HCT116 (cell line): ENCODE data around the gene ANO4.

Experiments
- JUND ChIP-seq: IDR thresholded peaks from 2 replicates; pipeline ENCODE4 v1.6.1; 2012
- POLR2A ChIP-seq: IDR thresholded peaks from 2 replicates; pipeline ENCODE4 v1.7.0; 2011; ENCODE audit warnings: borderline replicate concordance; ENCODE audit not compliant: insufficient read depth, insufficient read length; ENCODE audit errors: extremely low read depth
- POLR2AphosphoS5 ChIP-seq: IDR thresholded peaks from 2 replicates; pipeline ENCODE4 v1.6.1; 2011; ENCODE audit warnings: mild to moderate bottlenecking, low read depth, low read length, moderate library complexity
- RAD21 ChIP-seq: IDR thresholded peaks from 2 replicates; pipeline ENCODE4 v1.6.1; 2012; ENCODE audit warnings: low read depth, mild to moderate bottlenecking
- SIN3A ChIP-seq: IDR thresholded peaks from 2 replicates; pipeline ENCODE4 v1.6.1; 2012; ENCODE audit warnings: low read depth
- TF ChIP-seq, protein P1 (sequence below), 3 experiments: fragments of 200-600 bp in 1 of 3; sonication (generic) in 1 of 3; IDR thresholded peaks in 2 of 3; conservative IDR thresholded peaks in 1 of 3; 2 replicates each; pipeline ENCODE4 v1.5.1; 2012 to 2017; ENCODE audit warnings: low read depth in 2 of 3, low read length in 2 of 3, antibody characterized with exemption in 1 of 3, borderline replicate concordance in 1 of 3, control low read depth in 1 of 3, mild to moderate bottlenecking in 1 of 3, mixed read lengths in 1 of 3, mixed run types in 1 of 3, moderate library complexity in 1 of 3; ENCODE audit not compliant: insufficient read depth in 1 of 3
- TF ChIP-seq, protein P2 (sequence below): IDR thresholded peaks from 2 replicates; pipeline ENCODE4 v1.6.1; 2012; ENCODE audit warnings: low read depth
- TF ChIP-seq, protein P3 (sequence below): IDR thresholded peaks from 2 replicates; pipeline ENCODE4 v1.6.1; 2012

DNA sequence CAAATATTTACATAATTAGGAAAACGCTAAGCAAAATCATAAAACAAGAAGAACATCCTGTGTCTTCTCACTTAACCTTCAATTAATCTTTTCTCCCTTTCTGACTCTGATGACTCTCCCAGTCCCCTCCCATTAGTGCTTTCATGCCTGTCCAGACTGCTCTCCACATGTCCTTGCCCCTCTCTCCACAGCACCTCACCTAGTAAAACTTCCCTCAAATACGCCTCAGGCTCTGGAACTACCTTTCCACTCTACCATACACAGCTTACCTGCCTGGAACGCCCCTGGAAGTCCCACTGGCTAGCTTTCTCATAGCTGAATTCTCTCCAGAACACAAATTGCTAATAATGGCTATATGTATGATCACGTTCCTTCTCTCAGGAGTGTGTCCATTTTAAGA, 370.7 kb downstream of the ANO4 start:
- TF ChIP-seq, protein P1, sequence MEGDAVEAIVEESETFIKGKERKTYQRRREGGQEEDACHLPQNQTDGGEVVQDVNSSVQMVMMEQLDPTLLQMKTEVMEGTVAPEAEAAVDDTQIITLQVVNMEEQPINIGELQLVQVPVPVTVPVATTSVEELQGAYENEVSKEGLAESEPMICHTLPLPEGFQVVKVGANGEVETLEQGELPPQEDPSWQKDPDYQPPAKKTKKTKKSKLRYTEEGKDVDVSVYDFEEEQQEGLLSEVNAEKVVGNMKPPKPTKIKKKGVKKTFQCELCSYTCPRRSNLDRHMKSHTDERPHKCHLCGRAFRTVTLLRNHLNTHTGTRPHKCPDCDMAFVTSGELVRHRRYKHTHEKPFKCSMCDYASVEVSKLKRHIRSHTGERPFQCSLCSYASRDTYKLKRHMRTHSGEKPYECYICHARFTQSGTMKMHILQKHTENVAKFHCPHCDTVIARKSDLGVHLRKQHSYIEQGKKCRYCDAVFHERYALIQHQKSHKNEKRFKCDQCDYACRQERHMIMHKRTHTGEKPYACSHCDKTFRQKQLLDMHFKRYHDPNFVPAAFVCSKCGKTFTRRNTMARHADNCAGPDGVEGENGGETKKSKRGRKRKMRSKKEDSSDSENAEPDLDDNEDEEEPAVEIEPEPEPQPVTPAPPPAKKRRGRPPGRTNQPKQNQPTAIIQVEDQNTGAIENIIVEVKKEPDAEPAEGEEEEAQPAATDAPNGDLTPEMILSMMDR (IDR thresholded peaks at IDR 0.05 in 2 of 3, conservative IDR thresholded peaks at IDR 0.05 in 1 of 3; ENCODE audit: borderline replicate concordance in 1 of 3, insufficient read depth in 1 of 3, low read depth in 2 of 3, low read length in 2 of 3), result no peak
- TF ChIP-seq POLR2A (no peak), POLR2AphosphoS5 (no peak), JUND (no peak), RAD21 (no peak), SIN3A (no peak)
- TF ChIP-seq, protein P2, sequence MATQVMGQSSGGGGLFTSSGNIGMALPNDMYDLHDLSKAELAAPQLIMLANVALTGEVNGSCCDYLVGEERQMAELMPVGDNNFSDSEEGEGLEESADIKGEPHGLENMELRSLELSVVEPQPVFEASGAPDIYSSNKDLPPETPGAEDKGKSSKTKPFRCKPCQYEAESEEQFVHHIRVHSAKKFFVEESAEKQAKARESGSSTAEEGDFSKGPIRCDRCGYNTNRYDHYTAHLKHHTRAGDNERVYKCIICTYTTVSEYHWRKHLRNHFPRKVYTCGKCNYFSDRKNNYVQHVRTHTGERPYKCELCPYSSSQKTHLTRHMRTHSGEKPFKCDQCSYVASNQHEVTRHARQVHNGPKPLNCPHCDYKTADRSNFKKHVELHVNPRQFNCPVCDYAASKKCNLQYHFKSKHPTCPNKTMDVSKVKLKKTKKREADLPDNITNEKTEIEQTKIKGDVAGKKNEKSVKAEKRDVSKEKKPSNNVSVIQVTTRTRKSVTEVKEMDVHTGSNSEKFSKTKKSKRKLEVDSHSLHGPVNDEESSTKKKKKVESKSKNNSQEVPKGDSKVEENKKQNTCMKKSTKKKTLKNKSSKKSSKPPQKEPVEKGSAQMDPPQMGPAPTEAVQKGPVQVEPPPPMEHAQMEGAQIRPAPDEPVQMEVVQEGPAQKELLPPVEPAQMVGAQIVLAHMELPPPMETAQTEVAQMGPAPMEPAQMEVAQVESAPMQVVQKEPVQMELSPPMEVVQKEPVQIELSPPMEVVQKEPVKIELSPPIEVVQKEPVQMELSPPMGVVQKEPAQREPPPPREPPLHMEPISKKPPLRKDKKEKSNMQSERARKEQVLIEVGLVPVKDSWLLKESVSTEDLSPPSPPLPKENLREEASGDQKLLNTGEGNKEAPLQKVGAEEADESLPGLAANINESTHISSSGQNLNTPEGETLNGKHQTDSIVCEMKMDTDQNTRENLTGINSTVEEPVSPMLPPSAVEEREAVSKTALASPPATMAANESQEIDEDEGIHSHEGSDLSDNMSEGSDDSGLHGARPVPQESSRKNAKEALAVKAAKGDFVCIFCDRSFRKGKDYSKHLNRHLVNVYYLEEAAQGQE, result no peak
- TF ChIP-seq, protein P3, sequence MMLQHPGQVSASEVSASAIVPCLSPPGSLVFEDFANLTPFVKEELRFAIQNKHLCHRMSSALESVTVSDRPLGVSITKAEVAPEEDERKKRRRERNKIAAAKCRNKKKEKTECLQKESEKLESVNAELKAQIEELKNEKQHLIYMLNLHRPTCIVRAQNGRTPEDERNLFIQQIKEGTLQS, result no peak
